AG08396 (cell line): ENCODE data around the gene MAP3K7CL.

Experiments used
- DNase-seq: peaks from one replicate; pipeline ENCODE4 v3.0.0; 2012; ENCODE audit warnings: low spot score, mixed read lengths

MAP3K7CL gene

GRCh38 chr21:29130270-29130969, at the start of gene MAP3K7CL:
Gene MAP3K7CL, plus strand, starts transcription at chr21:29130644. Its CDS starts 2,701 bp downstream, at chr21:29133345.
- DNase-seq, result peak; percentile 92

DNA sequence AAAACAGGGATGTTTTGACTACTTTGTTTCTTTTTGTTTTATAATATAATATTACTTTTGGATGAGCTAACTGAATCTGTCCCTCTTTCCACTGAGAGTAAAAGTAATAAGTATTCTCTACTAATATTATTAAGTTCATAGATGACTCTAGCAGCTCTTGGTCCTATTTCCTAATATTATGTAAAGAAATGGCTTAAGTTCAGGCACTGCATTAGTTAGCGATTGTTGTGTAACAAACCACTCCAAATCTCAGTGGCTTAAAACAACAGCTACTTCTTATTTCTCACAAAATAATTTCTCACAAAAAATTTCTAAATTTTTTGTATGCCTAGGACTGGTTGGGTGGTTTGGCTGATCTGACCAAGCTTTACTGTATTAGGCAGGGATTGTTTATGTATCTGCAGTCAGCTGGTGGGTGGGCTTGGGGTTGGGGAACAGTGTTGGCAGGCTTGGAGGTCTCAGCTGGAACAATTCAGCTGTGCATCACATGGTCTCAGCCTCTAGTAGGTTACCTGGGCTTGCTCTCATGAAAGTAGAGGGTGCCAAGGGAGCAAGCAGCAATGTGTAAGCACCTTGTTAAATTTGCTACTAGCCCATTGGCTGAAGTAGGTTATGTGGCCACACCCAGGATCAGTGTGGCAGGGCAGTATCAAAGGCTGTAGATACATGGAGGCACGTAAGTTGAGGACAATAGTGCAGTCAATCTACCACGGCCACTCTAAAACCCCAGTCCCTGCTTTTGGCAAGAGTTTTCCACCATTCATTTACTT, 48.2 kb upstream of the MAP3K7CL start:
- no peak for DNase-seq

DNA sequence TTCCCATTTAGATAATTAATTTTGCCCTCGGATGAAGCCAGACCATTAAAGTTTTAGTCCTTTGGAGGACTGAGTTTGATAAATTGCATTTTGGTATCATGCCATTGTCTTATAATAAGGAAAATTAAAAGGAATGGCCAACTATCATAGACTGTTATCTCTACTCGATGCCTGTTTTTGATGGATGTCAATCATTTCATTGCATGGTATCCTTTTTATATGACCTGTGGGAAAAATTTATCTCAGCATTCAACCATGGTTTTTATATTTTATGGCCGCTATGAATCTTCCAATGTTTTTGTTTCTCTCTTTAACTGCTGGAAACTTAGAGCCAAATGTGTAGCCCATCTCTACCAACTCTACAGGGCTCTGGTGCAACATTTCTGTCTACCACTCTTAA, 47.1 kb upstream of the MAP3K7CL start:
- DNase-seq, result no peak

DNA sequence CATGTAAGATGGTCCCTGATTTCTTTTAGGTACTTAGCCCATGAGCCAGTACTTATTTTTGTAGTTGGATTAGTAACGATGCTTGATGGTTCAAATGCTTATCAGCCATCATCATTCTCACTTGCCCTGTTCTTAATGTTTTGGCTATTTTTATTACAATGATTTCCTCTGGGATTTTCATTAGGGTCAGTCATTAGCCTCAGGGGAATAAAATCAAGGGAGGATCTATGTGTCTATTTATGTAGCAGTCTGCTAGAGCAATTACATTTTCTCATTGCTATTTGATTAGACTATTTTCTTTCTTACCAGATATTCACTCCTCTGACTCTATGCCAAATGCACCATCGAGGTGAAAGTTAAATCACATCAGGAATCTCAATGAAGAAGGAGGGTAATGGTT, 46.1 kb upstream of the MAP3K7CL start:
- no peak for DNase-seq

DNA sequence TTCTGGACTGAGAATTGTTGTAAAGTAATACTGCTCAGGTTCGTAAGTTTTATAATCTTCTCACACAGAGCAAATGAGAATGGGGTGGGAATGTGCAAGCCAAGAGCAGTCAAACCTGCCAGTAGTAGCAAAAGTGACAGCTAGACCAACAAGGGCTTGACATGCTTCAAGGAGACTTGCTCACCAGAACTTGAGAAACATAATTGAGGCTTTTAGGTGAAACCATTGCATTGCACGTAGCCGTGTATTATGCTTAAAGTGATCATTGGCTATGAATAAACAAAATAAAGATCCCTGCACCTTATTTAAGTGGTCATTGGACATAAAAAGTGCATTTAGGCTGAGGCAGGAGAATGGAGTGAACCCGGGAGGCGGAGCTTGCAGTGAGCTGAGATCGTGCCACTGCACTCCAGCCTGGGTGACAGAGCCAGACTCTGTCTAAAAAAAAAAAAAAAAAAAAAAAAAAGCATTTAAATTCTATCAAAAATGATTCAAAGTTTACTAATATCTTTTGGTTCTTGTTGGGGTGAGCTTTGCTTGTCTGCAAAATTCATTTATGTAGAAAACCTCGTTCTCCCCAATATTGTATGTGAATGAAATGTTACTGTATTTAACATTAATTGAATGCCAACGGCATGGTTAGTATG, 45.2 kb upstream of the MAP3K7CL start:
- DNase-seq, result no peak

DNA sequence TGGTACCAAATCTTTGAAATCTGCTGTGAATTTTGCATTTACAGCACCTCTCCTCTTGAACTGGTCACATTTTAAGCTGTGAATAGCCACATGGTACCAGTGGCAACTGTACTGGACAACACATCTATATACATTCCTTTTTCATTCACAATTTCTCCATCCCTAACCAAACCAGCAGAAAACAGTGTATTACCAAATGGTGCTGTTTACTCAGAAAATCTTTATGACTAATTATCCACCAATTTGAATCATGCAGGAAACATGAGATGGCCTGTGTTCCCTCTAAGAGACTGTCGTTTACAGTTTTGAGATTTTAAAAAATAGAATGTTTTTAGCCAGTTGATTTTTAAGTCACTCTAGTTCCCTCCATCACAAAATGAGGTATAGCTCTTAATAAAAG, 39.4 kb upstream of the MAP3K7CL start:
- DNase-seq, result peak; percentile 69

GRCh38 chr21:29092102-29092959, 38.1 kb upstream of the MAP3K7CL start:
- no peak for DNase-seq

- no peak for DNase-seq
Measured at GRCh38 chr21:29096218-29097015, 34.0 kb upstream of the MAP3K7CL start.

DNA sequence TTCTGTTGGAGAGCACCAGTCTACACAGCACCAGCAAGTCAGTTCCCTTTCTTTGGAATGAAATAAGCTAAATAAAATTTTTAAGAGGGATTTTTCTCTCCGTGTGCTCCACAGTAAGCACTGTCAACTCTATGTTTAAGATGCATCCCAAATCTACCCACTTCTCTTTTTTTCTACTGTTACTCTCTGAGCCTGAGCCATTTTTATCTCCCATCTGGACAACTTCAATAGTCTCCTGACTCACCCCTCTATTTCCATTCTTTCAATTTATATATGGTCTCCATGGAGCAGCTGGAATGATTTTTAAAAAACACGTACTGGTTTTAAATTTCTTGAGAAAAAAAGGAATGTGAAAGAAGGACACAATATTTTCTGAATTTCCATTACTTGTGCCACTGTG, 32.3 kb upstream of the MAP3K7CL start:
- no peak for DNase-seq

GRCh38 chr21:29102791-29103257, 27.6 kb upstream of the MAP3K7CL start:
- peak; percentile 10 for DNase-seq

GRCh38 chr21:29104239-29104708, 26.2 kb upstream of the MAP3K7CL start:
- peak; percentile 4 for DNase-seq

- DNase-seq, result no peak
Measured at GRCh38 chr21:29105218-29105617, 25.2 kb upstream of the MAP3K7CL start.

- peak; percentile 43 for DNase-seq
Measured at GRCh38 chr21:29114765-29115500, 15.5 kb upstream of the MAP3K7CL start.

DNA sequence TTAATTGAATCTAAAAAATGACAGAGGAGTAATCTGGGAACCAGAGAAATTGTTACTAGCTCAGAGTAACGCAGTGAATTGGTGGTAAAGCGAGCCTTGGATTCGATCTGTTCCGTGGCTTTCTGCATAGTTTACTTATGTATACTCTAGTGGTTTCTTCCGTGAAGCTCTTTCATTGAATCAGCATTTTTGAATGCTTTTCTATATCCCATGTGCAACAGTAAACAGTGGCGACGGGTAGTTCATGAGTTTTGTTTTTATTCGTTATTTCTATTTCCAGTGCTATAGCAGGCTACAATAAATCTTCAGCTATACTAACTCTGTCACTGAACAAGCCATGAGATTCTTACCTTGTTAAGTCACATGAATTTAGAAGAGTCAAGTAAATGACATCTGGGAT, 14.5 kb upstream of the MAP3K7CL start:
- no peak for DNase-seq

DNA sequence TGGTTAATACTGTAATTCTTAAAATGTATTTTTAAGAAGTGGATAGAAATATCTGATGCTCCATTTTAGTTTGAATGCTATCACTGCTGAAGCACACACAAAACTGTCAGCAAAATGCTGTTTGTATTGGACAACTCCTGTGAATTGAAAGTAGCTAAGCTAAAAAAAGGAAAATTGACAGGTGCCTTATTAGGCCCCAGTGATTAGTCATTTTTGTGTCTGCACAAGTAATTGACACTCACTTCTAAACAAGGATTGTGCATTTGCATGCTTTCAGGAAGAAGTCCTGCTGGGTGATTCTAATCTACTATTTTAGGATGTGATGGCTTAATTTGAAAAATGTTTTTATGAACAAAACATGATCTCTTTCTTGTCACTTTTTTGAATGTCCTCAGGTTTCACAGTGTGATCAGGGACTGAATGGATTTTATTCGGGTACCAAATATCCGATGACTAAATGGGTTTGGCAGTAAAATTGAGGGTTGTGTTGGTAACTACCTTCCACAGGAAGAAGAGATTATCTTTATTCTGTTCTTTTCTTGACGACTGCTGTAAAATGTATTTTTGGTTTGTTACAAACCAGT, 13.0 kb upstream of the MAP3K7CL start:
- no peak for DNase-seq

DNA sequence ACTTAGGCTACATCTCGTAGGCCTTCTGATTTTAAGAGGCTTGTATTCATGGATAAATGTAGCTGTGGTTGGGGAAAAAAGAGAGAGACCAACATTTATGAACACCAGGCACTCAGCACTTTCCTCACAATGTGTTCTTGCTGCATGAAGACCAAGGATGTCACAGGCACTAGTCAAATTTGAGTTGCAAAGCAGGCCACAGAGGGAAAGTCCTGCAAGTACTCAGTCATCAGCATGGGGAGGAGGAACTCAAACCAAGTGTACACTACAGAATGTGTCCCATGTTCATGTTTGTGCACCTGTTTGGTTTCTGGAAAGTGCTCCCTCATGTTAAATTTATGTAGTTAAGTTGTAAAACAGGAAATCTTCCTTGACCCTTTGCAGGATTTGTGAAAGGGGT, 8.7 kb upstream of the MAP3K7CL start:
- DNase-seq, result no peak

DNA sequence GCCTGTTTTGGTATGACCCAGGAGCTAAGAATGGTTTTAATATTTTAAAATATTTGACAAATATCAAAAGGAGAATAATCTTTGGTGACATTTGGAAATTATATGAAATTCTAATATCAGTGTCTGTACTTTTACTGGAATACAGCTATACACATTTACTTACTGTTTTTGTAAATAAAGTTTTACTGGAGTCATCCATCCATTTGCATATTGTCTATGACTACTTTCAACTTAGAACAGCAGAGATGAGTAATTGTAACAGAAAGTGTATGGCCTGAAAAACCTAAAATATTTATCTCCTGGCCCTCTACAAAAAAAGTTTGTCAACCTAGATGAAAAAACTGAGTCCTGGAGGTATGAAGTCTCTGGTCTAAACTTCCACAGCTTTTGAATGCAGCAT, 5.8 kb upstream of the MAP3K7CL start:
- no peak for DNase-seq

DNA sequence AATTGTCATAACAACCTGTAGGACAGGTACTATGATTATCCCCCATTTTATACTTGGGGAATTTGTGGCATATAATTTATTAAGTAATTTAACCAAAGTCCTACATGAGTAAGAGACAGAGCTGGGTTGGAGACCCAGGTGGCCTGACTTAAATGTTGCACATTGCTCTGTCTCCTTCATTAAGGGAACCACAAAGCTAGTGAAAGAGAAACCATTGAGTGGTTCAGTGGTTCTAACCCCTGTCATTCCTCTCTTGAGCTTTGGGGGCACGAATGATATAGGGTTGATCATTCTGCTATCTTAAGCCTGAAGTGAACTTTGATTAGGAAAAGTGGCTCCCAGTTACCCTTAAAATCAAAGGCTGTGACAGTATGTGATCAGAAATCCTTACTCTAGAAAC, 5.3 kb upstream of the MAP3K7CL start:
- no peak for DNase-seq

DNA sequence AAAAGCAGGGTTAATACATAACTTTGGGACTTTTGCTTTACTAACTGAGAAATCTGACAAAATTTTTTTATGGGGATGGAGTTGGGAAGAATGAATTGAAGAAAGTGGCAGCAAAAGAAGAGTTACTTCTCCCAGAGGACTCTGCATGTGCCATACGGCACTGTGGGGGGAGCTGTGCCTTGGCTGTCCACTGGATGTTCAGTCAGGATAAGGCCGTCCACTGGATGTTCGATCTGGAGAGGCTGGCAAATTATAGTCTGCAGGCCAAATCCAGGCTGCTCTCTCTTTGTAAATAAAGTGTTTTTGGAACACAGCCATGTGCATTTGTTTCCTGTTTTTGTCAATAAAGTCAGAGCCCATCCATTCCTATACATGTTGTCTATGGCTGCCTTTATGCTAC, 4.5 kb upstream of the MAP3K7CL start:
- no peak for DNase-seq

- DNase-seq, result no peak
Measured at GRCh38 chr21:29133241-29133640, 2.8 kb downstream of the MAP3K7CL start.
